HG03457 (cell line): Measurements from ENCODE around the gene COX6A1.
"Not testable (repeated sequence)": the region's sequence is repeated elsewhere in the genome, so short reads cannot be mapped to it uniquely, and the experiment has no call there.

ENCODE experiments used
- ATAC-seq: cut with Tn5 transposase; IDR thresholded peaks from one replicate; pipeline ENCODE4 v1.9.1; 2021; ENCODE audit warnings: moderate number of reproducible peaks; ENCODE audit not compliant: unreplicated experiment

COX6A1 gene

DNA sequence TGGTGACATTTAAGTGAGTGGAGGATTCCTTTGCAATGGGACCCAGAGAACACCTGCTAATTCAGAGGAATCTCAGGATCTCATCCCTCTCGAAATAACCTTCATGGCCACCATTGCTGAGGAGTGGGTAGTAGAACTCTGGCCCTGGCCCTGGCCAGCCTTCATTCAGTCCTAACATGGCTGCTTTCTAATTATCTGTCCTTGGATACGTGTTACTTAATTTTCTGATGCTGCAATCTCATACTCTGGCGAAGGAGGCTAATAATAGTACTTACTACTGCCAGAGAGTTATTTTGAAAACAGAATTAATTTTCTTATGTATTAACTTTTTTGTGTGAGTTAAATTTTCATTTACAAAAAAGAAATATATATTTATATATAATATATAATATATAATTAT lies 12.1 kb upstream of the COX6A1 start:
- ATAC-seq: no peak

DNA sequence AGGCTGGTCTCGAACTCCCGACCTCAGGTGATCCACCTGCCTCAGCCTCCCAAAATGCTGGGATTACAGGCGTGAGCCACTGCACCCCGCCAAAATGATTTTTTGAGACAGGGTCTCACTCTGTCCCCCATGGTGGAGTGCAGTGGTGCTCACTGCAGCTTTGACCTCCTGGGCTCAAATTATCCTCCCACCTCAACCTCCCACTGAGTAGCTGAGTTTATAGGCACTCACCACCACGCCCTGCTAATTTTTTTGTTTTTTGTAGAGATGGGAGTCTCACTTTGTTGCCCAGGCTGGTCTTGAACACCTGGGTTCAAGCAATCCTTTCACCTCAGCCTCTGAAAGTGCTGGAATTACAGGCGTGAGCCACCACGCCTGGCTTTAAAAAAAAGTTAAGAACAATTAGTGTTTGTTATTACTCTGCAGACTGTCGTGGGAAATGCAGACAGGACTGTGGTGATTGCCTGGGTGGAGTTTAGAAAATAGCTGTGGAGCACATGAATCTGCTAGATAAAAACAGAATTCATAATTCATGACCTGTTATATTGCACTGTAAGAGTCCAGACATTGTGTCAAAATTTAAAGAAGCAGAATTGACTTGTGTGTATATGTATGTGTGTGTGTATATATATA lies 9.2 kb upstream of the COX6A1 start:
- ATAC-seq: no peak

DNA sequence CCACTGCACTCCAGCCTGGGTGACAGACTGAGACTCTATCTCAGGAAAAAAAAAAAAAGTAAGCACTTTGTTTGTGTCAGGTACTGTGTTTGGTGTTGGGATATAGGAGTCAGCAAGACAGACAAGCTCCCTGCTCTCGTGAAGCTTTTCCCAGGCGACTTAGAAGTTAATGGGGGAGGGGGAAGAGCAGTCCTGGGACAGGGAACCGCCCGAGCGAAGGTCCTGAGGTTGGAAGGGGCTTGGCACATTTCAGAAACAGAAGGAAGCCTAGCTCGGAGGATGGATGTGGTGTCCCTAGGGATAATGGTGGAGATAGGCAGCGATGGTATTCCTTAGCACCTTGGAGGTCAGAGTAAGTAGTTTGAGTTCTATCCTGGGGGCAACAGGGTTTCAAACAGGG lies 8.5 kb upstream of the COX6A1 start:
- no peak for ATAC-seq

DNA sequence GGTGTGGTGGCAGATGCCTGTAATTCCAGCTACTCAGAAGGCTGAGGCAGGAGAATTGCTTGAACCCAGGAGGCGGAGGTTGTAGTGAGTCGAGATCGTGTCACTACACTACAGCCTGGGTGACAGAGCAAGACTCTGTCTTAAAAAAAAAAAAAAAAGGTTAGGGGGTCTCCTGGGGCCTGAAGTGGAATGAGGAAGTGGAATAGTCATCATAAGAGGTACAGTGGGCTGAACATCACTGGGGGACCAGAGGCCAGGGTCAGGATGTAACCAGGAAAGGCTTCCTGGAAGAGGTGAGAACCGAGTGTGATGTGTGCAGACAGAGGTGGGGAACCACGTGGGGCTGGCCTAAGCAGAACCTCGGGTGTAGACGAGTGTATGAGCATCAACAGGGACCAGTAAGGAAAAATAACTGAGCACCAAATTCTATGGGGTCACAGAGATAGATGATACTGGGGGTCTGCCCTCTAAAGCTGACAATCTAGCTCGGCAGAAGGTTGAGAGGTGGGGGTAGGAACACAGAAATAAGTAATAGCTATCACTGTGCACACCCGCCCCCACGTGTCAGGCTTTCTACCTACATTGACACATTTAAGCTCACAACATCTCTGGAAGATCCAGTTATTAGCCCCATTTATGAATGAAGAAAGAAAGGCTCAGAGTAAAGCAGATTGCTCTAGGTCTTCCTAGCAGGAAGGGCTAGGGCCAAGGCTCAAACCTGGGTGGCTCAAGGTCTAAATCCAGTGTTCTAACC lies 5.0 kb upstream of the COX6A1 start:
- ATAC-seq: no peak

DNA sequence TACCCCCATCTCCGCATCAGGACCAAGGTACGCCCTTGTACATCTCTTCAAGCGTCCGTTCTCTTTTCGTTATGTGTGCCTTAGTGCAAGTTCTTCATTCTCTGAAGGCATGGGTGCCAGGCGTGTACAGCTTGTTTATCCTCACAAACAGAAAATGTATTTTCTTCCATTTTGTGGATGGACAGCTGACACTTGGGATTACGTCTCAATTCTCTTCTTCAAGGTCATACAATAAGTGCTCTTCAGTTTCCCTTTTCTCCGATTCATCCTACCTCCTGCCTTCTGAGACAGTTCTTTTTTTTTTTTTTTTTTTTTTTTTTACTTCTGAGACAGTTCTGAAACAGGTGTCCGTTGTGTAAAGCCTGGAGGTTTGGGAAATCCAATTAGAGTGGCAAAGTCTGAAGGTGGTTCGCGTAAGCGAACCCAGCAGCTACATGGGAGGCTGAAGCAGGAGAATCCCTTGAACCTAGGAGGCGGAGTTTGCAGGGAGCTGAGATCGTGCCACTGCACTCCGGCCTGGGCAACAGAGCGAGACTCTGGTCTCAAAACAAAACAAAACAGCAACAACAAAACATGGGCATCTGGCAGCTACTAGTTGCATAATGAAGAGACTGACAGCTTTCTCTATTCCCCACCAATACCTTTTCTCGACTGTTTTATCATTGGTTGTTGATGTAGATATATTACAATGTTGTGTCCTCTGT lies 734 bp downstream of the COX6A1 start:
- no peak for ATAC-seq

- no peak for ATAC-seq
These were observed 1.8 kb downstream of the COX6A1 start for GRCh38 chr12:120439646-120440247.

GRCh38 chr12:120444676-120445075 lies 6.8 kb downstream of the COX6A1 start:
- no peak for ATAC-seq

DNA sequence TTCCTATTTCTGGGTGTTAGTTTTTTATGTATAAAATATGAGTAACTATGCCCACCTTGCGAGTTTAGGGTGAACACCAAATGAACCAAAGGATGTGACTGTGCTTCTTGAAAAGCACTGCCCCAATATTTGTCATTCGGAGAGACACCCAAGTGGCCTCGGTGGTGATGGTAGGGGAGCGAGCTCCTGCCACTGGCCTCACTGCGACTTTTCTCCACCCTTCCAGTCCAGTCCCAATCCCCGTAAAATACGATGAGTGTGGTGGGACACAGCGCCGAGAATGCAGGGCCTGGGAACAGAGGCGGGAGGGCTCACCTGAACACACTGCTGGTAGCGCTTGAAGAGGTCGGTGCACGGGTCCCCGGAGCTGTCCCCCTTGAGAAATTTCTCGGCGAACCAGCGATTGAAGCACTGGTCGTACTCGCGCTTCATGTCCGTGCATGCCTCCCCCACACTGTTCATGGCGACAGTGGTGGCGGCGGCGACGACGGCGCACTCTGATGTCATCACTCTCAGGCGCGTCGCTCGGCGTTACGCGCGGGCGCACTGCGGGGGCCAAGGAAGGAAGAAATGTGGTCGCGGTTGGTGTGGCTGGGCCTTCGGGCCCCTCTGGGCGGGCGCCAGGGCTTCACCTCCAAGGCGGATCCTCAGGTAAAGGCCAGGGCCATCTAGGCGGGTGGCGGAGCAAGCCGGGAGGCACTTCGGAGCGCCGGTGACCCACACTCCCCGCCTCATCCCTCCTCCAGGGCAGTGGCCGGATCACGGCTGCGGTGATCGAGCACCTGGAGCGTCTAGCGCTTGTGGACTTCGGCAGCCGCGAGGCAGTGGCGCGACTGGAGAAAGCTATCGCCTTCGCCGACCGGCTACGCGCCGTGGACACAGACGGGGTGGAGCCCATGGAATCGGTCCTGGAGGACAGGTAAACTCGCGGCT lies 8.3 kb downstream of the COX6A1 start, which contains the start of the genes GATC and TRIAP1:
Gene GATC, plus strand, starts transcription at position 534 of the 933 bp plus-strand sequence. Its CDS starts 37 bp downstream, at position 571.
Gene TRIAP1, minus strand, starts transcription at position 474 of the 933 bp plus-strand sequence. Its CDS starts 12 bp downstream, at position 462.
- peak; percentile 58 for ATAC-seq

- peak; percentile 21 for ATAC-seq
These were observed 8.9 kb downstream of the COX6A1 start for GRCh38 chr12:120446844-120447178.

- no peak for ATAC-seq
These were observed 10.1 kb downstream of the COX6A1 start for GRCh38 chr12:120447992-120448391.

DNA sequence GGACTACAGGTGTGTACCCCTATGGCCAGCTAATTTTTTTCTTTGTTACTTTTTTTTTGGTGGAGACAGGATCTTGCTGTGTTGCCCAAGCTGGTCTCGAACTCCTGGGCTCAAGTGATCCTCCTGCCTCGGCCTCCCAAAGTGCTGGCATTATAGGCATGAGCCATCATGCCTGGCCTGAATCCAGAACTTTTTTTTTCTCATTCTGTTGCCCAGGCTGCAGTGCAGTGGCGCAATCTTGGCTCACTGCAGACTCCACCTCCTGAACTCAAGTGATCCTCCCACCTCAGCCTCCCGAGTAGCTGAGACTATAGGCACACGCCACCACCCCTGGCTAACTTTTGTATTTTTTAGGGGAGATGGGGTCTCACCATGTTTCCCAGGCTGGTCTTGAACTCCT lies 14.6 kb downstream of the COX6A1 start:
- not testable (repeated sequence) for ATAC-seq

- ATAC-seq: no peak
These were observed 15.3 kb downstream of the COX6A1 start for GRCh38 chr12:120453060-120453750.

GRCh38 chr12:120453977-120454376 lies 16.1 kb downstream of the COX6A1 start:
- no peak for ATAC-seq

DNA sequence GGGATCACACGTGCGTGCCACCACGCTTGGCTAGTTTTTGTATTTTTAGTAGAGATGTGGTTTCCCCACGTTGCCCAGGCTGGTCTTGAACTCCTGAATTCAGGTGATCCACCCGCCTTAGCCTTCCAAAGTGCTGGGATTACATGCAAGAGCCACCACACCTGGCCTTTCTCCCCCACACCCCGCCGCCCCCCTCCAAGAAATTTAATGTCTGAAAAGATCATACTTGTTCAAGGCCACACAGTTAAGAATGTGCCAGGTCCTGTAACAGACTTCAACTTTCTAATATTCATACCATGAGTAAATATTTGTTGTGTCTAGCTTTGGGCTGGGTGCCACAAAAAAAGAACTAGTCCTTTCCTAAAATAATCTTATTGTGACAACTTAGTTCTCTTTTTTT lies 17.4 kb downstream of the COX6A1 start:
- no peak for ATAC-seq

- ATAC-seq: no peak
These were observed 19.2 kb downstream of the COX6A1 start for GRCh38 chr12:120457133-120457532.

DNA sequence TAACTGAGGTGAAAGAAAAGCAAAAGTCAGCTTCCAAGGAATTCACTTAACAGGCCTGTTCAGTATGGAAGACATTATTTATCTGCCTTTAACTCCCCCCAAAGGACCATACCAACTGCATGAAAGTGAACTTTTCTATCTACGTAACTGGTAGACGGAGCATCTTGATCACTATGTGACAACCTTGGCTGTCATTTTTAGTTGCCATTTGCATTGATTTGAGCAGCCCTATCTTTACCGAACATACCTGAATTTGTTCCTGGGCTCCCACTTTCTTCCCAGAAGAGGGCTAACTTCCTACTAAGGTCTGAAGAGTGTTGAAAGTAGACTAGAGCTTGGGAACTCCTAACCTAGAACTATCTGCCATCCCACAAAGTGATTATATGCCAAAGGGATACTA lies 22.2 kb downstream of the COX6A1 start:
- no peak for ATAC-seq

DNA sequence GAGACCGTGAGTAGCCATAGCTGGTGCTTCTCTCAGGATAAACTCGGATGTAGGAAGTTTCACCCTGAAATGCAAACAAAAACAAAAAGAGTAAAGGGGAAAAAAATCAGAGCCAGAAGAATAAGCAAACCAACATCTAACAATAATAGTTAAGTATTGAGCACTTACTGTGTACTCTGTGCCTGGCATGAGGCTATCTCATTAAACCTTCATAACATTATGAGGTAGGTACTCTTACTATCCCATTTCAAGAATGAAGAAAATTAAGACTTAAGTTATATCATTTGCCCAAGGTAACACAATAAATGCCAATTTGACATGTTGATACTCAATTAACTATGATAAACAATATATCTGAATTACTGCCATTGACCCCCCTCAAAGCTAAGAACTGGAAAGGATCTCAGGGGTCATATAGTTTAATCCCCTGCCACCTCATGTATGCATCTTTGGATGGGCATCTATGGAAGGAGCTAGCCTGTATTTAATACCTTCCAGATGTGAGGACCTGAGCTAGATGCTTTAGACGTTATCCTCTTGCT lies 24.3 kb downstream of the COX6A1 start:
- no peak for ATAC-seq

GRCh38 chr12:120463712-120464111 lies 25.8 kb downstream of the COX6A1 start:
- no peak for ATAC-seq

DNA sequence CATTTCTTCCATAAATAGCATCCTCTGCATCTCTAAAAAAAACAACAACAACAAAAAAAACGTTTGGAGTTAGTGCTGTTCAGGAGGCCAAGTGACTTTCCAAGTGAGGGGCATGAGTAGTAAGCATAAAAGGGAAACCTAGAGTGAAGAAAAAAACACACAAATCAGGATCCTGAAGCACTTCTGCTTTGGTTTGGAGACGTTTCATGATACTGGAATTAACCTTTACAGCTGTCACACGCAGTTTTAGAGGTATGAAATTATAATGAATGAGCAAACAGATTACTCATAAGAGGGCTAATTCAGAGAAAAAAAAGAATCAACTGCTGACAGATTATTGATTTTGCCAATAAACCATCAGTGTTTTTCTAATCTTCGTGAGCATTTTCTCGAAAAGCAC lies 27.8 kb downstream of the COX6A1 start:
- no peak for ATAC-seq
